GM06990 (cell line): ENCODE measurements around the gene STKLD1.

Experiments
- DNase-seq: peaks from one replicate; pipeline ENCODE4 v3.0.0-alpha.2; 2011; ENCODE audit not compliant: insufficient read length; ENCODE audit errors: extremely low read depth
- H3K27me3 ChIP-seq: replicated peaks from 2 replicates; pipeline ENCODE4 v1.6.0; 2011; ENCODE audit warnings: low read length; ENCODE audit not compliant: control insufficient read depth, insufficient read depth
- H3K36me3 ChIP-seq: 2 replicates; pipeline ENCODE4 v1.5.1; 2011; ENCODE audit warnings: low read length; ENCODE audit not compliant: control insufficient read depth, insufficient read depth
- H3K4me3 ChIP-seq: replicated peaks from 2 replicates; pipeline ENCODE4 v1.5.1; 2011; ENCODE audit warnings: low read depth, mild to moderate bottlenecking, control low read depth, low read length
- CTCF ChIP-seq: IDR thresholded peaks from 2 replicates; pipeline ENCODE4 v1.5.1; 2011; ENCODE audit warnings: low read length, control low read depth, mild to moderate bottlenecking, inconsistent platforms; ENCODE audit not compliant: insufficient read depth, poor library complexity, severe bottlenecking

Gene STKLD1

GRCh38 chr9:133356391-133357091, 19.6 kb upstream of the STKLD1 start, which contains the start of the genes SURF1 and SURF2:
Gene SURF1, minus strand, starts transcription at chr9:133356487. Its CDS starts 34 bp downstream, at chr9:133356453.
Gene SURF2, plus strand, starts transcription at chr9:133356550. Its CDS starts 43 bp downstream, at chr9:133356593.
- peak within 1 kb of the TSS; percentile 85 for H3K4me3 ChIP-seq
- DNase-seq: peak; percentile 90
- no peaks in the 10 kb centered on the region for H3K27me3 ChIP-seq
- TF ChIP-seq CTCF: peak; percentile 42
- peaks cover 28% of the 10 kb centered on the region for H3K36me3 ChIP-seq

GRCh38 chr9:133357656-133358055, 18.5 kb upstream of the STKLD1 start:
- peaks cover 28% of the 10 kb centered on the region for H3K36me3 ChIP-seq
- H3K4me3 ChIP-seq: no peak overlapping the region; the same call in 1 of the 2 replicates
- no peak for TF ChIP-seq CTCF
- H3K27me3 ChIP-seq: no peaks in the 10 kb centered on the region
- no peak for DNase-seq

- H3K27me3 ChIP-seq: no peaks in the 10 kb centered on the region
- peak; percentile 17 for TF ChIP-seq CTCF
- H3K4me3 ChIP-seq: no peak overlapping the region
- no peak for DNase-seq
- peaks cover 34% of the 10 kb centered on the region for H3K36me3 ChIP-seq
Observed at GRCh38 chr9:133359399-133360175, 16.6 kb upstream of the STKLD1 start.

- TF ChIP-seq CTCF: no peak
- Histone ChIP-seq H3K27me3 (no peaks in the 10 kb centered on the region), H3K4me3 (no peak overlapping the region), H3K36me3 (peaks cover 40% of the 10 kb centered on the region)
- DNase-seq: no peak
Observed at GRCh38 chr9:133360400-133361393, 15.5 kb upstream of the STKLD1 start.

GRCh38 chr9:133361507-133362092, 14.6 kb upstream of the STKLD1 start:
- no peak for DNase-seq
- Histone ChIP-seq H3K27me3 (no peaks in the 10 kb centered on the region), H3K4me3 (no peak overlapping the region), H3K36me3 (peaks cover 46% of the 10 kb centered on the region)
- TF ChIP-seq CTCF: no peak
